PFSK-1 (cell line): ENCODE measurements around the gene TMEM255B.

Experiments
- FOXP2 ChIP-seq: optimal IDR thresholded peaks from 2 replicates; pipeline ENCODE3; 2011; ENCODE audit warnings: borderline replicate concordance, control low read depth, inconsistent platforms; ENCODE audit not compliant: insufficient read depth; ENCODE audit errors: extremely low read length, extremely low read depth
- POLR2AphosphoS5 ChIP-seq: IDR thresholded peaks from 2 replicates; pipeline ENCODE4 v1.6.1; 2012; ENCODE audit warnings: low read depth, mild to moderate bottlenecking, control low read depth, low read length, moderate library complexity
- SIN3A ChIP-seq: IDR thresholded peaks from 2 replicates; pipeline ENCODE4 v1.6.1; 2012; ENCODE audit warnings: mild to moderate bottlenecking, low read length, moderate library complexity, borderline replicate concordance; ENCODE audit not compliant: insufficient read depth
- TAF1 ChIP-seq: IDR thresholded peaks from 2 replicates; pipeline ENCODE4 v1.6.1; 2012; ENCODE audit warnings: low read length, control low read depth, borderline replicate concordance; ENCODE audit not compliant: insufficient read depth
- TF ChIP-seq, protein P1 (sequence below), 2 experiments: IDR thresholded peaks; 2 replicates each; pipeline versions ENCODE4 v1.6.1 to v1.8.0; 2011 to 2012; ENCODE audit warnings: low read depth in 2 of 2, low read length in 2 of 2, control low read depth in 1 of 2, inconsistent platforms in 1 of 2, mild to moderate bottlenecking in 1 of 2, moderate library complexity in 1 of 2; ENCODE audit not compliant: insufficient read depth in 1 of 2

Gene TMEM255B

GRCh38 chr13:113861433-113862030, 102.5 kb downstream of the TMEM255B start:
- TF ChIP-seq SIN3A (no peak), FOXP2 (no peak), TAF1 (no peak), POLR2AphosphoS5 (no peak)
- TF ChIP-seq, protein P1, sequence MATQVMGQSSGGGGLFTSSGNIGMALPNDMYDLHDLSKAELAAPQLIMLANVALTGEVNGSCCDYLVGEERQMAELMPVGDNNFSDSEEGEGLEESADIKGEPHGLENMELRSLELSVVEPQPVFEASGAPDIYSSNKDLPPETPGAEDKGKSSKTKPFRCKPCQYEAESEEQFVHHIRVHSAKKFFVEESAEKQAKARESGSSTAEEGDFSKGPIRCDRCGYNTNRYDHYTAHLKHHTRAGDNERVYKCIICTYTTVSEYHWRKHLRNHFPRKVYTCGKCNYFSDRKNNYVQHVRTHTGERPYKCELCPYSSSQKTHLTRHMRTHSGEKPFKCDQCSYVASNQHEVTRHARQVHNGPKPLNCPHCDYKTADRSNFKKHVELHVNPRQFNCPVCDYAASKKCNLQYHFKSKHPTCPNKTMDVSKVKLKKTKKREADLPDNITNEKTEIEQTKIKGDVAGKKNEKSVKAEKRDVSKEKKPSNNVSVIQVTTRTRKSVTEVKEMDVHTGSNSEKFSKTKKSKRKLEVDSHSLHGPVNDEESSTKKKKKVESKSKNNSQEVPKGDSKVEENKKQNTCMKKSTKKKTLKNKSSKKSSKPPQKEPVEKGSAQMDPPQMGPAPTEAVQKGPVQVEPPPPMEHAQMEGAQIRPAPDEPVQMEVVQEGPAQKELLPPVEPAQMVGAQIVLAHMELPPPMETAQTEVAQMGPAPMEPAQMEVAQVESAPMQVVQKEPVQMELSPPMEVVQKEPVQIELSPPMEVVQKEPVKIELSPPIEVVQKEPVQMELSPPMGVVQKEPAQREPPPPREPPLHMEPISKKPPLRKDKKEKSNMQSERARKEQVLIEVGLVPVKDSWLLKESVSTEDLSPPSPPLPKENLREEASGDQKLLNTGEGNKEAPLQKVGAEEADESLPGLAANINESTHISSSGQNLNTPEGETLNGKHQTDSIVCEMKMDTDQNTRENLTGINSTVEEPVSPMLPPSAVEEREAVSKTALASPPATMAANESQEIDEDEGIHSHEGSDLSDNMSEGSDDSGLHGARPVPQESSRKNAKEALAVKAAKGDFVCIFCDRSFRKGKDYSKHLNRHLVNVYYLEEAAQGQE (IDR thresholded peaks at IDR 0.05; ENCODE audit: insufficient read depth in 1 of 2, low read depth in 2 of 2, low read length in 2 of 2): no peak

- no peak for TF ChIP-seq SIN3A
- no peak for TF ChIP-seq POLR2AphosphoS5
- no peak for TF ChIP-seq FOXP2
- no peak for TF ChIP-seq TAF1
- TF ChIP-seq, protein P1 (IDR thresholded peaks at IDR 0.05; ENCODE audit: insufficient read depth in 1 of 2, low read depth in 2 of 2, low read length in 2 of 2): no peak
These were observed 103.3 kb downstream of the TMEM255B start for GRCh38 chr13:113862191-113862930.

GRCh38 chr13:113862931-113863523, 104.0 kb downstream of the TMEM255B start:
- TF ChIP-seq POLR2AphosphoS5: no peak
- TF ChIP-seq FOXP2: no peak

GRCh38 chr13:113863524-113864272, 104.7 kb downstream of the TMEM255B start, which contains the start of gene GAS6:
GAS6 (minus strand) TSS chr13:113864076; CDS start chr13:113863920, 156 bp downstream.
- TF ChIP-seq POLR2AphosphoS5 (no peak), TAF1 (no peak), SIN3A (no peak), FOXP2 (no peak)
- TF ChIP-seq, protein P1 (IDR thresholded peaks at IDR 0.05; ENCODE audit: insufficient read depth in 1 of 2, low read depth in 2 of 2, low read length in 2 of 2): no peak

GRCh38 chr13:113864273-113864890, 105.4 kb downstream of the TMEM255B start:
- TF ChIP-seq FOXP2: no peak
- TF ChIP-seq TAF1: no peak
- TF ChIP-seq, protein P1 (IDR thresholded peaks at IDR 0.05; ENCODE audit: insufficient read depth in 1 of 2, low read depth in 2 of 2, low read length in 2 of 2): no peak
- no peak for TF ChIP-seq POLR2AphosphoS5
- no peak for TF ChIP-seq SIN3A
